SU-DHL-6 (cell line): ENCODE results near the gene LRRC26.
"Not testable (repeated sequence)": the region's sequence is repeated elsewhere in the genome, so short reads cannot be mapped to it uniquely, and the experiment has no call there.

Source experiments
- H2AFZ ChIP-seq: fragments of 200-600 bp; sonication (generic); 2 replicates; pipeline ENCODE4 v1.6.1; 2014; ENCODE audit warnings: low read depth, mild to moderate bottlenecking, moderate library complexity, mixed read lengths, antibody characterized with exemption, low read length; ENCODE audit not compliant: severe bottlenecking
- H3F3A ChIP-seq: fragments of 200-600 bp; shearing (Covaris generic); 2 replicates; pipeline ENCODE4 v1.6.0; 2016; ENCODE audit warnings: antibody characterized with exemption, mild to moderate bottlenecking; ENCODE audit not compliant: insufficient read depth
- H3K27ac ChIP-seq: fragments of 200-600 bp; sonication (generic); 2 replicates; pipeline ENCODE4 v1.5.1; 2016; ENCODE audit warnings: low read depth, mild to moderate bottlenecking, low read length, moderate library complexity, mixed read lengths
- H3K27me3 ChIP-seq: fragments of 200-600 bp; sonication (generic), shearing (Covaris generic); 2 replicates; pipeline ENCODE4 v1.6.0; 2014; ENCODE audit warnings: mild to moderate bottlenecking, low read length
- H3K36me3 ChIP-seq: fragments of 200-600 bp; sonication (generic); 2 replicates; pipeline ENCODE4 v1.6.1; 2014; ENCODE audit warnings: mild to moderate bottlenecking, low read length, mixed read lengths
- H3K4me2 ChIP-seq: fragments of 300-600, 200-600 bp; shearing (Covaris generic), sonication (generic); 2 replicates; pipeline ENCODE4 v1.6.0; 2014; ENCODE audit warnings: low read length, low read depth, mild to moderate bottlenecking; ENCODE audit not compliant: poor library complexity, severe bottlenecking
- H3K4me3 ChIP-seq: fragments of 200-600 bp; sonication (generic); 2 replicates; pipeline ENCODE4 v1.5.1; 2014; ENCODE audit warnings: antibody characterized with exemption, low read length, mild to moderate bottlenecking, mixed read lengths; ENCODE audit not compliant: insufficient read depth, poor library complexity, severe bottlenecking
- H3K79me2 ChIP-seq: fragments of 200-600 bp; sonication (generic); 2 replicates; pipeline ENCODE4 v1.6.1; 2014; ENCODE audit warnings: mild to moderate bottlenecking, low read length, moderate library complexity; ENCODE audit not compliant: insufficient read depth
- H3K9ac ChIP-seq: fragments of 200-600 bp; sonication (generic); 2 replicates; pipeline ENCODE4 v1.7.0; 2014; ENCODE audit warnings: mild to moderate bottlenecking, low read length
- H3K9me2 ChIP-seq: fragments of 200-600 bp; sonication (generic); replicated peaks from 2 replicates; pipeline ENCODE4 v1.6.1; 2014; ENCODE audit warnings: low read length; ENCODE audit not compliant: insufficient read depth
- H3K9me3 ChIP-seq: fragments of 200-600 bp; sonication (generic); 2 replicates; pipeline ENCODE4 v1.6.1; 2014; ENCODE audit warnings: low read length, mixed read lengths; ENCODE audit not compliant: insufficient read depth
- H4K20me1 ChIP-seq: fragments of 200-600 bp; sonication (generic); 2 replicates; pipeline ENCODE4 v1.6.1; 2014; ENCODE audit warnings: low read depth, mild to moderate bottlenecking, antibody characterized with exemption, low read length, moderate library complexity, mixed read lengths
- CTCF ChIP-seq: fragments of 200-600 bp; sonication (generic); IDR thresholded peaks from one replicate; pipeline ENCODE4 v1.5.1; 2017; ENCODE audit warnings: antibody characterized with exemption, mild to moderate bottlenecking, low read length, moderate library complexity; ENCODE audit not compliant: insufficient read depth, poor library complexity, severe bottlenecking
- EZH2phosphoT487 ChIP-seq: fragments of 200-600 bp; sonication (generic), shearing (Covaris generic); conservative IDR thresholded peaks from 2 replicates; pipeline ENCODE4 v1.6.1; 2018; ENCODE audit warnings: mild to moderate bottlenecking, antibody characterized with exemption, low read length, moderate library complexity, mixed read lengths

The LRRC26 gene

GRCh38 chr9:137123468-137123837 lies 46.4 kb downstream of the LRRC26 start:
- Histone ChIP-seq H3K27ac (peak overlapping the region; percentile 90), H3F3A (peaks cover 45% of the 10 kb centered on the region), H2AFZ (no peak overlapping the region), H3K9me2 (no peaks in the 10 kb centered on the region), H4K20me1 (no peaks in the 10 kb centered on the region), H3K79me2 (peaks cover 15% of the 10 kb centered on the region), H3K4me2 (peak overlapping the region; percentile 53), H3K4me3 (peak overlapping the region; percentile 7), H3K9ac (peak overlapping the region; percentile 20), H3K27me3 (no peaks in the 10 kb centered on the region), H3K36me3 (no peaks in the 10 kb centered on the region), H3K9me3 (no peaks in the 10 kb centered on the region)
- TF ChIP-seq EZH2phosphoT487, result no peak
- no peak for TF ChIP-seq CTCF

DNA sequence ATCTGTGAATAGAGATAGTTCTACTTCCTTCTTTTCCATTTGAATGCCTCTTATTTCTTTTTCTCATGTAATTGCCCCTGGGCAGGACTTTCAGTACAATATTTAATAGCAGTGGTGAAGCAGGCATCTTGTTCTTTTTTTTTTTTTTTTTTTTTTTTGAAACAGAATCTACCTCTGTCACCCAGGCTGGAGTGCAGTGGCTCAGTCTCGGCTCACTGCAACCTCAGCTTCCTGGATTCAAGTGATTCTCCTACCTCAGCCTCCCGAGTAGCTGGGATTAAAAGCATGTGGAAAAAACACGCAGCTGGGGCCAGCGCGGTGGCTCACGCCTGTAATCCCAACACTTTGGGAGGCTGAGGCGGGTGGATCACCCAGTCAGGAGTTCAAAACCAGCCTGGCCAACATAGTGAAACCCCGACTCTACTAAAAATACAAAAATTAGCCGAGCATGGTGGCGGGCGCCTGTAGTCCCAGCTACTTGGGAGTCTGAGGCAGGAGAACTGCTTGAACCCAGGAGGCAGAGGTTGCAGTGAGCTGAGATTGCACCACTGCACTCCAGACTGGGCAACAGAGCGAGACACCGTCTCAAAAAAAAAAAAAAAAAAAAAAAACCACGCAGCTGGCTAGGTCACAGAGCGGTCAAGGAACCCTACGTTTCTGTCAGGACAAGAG lies 46.9 kb downstream of the LRRC26 start:
- H3K9ac ChIP-seq, result peak overlapping the region; percentile 20

GRCh38 chr9:137121927-137122795 lies 47.7 kb downstream of the LRRC26 start:
- H3K27ac ChIP-seq, result peak overlapping the region; percentile 90
- peak overlapping the region; percentile 19 for H3K4me3 ChIP-seq
- not testable (repeated sequence) for H2AFZ ChIP-seq, H3K27me3 ChIP-seq, H4K20me1 ChIP-seq, H3K9me3 ChIP-seq, H3K36me3 ChIP-seq, H3K9me2 ChIP-seq, H3K79me2 ChIP-seq
- peak overlapping the region; percentile 20 for H3K9ac ChIP-seq
- H3K4me2 ChIP-seq, result peak overlapping the region; percentile 53
- peaks cover 36% of the 10 kb centered on the region for H3F3A ChIP-seq

More for the DNA sequence above, 46.9 kb downstream of the LRRC26 start:
- H3K4me3 ChIP-seq, result peak overlapping the region; percentile 7
- peak overlapping the region; percentile 90 for H3K27ac ChIP-seq
- not testable (repeated sequence) for H3K36me3 ChIP-seq, H4K20me1 ChIP-seq, H3K9me3 ChIP-seq, H3K27me3 ChIP-seq, H3K9me2 ChIP-seq, H2AFZ ChIP-seq
- peaks cover 14% of the 10 kb centered on the region for H3K79me2 ChIP-seq
- H3K4me2 ChIP-seq, result peak overlapping the region; percentile 53
- peaks cover 40% of the 10 kb centered on the region for H3F3A ChIP-seq
